Measurements from ENCODE around the gene KDSR. TPM values are rescaled to one million over a fixed set of nuclear protein-coding genes. Genes with fewer than 3 reads are reported as not detected.

KDSR gene
- total RNA-seq, 1 experiment from 2014 or later: 26.8 TPM

DNA sequence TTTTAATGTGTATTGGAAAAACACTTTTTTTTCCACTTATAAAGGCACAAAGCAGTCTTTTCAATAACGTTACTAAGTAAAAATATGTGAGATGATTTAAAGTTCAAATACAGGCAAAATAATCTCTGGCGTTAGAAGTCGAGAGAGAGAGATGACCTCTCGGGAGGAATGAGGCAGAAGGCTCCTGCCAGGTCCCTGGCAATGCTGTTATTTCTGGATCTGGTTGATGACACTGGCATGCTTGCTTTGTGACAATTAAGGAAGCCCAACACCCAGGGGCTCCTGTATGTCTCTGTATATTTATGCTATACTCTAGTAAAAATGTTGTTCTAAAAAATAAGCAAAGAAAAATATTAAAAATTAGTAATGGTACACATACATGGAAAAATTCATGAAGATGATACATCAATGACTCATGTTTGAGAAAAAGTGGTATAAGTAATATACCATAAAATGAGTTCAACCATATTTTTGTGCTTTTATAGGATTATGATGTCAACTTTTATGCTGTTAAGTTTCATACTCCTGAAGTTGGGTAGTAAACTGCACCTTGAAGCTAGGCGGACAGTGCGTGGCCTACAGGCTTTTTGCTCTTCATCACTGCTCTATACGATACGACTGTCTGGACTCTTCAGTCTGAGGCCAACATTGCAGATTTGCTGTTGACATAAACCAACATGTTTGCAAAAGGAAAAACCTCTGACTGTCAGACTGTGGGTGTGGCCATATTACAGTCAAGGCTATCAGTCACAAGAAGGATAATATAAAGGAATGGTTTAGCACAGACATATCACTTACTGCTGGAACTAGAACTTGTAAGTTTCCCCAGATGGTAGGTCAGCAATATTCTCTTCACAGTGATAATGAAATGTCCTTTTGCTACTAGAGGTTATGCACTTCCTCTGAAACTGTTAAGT, 35.5 kb upstream of the KDSR start:
- Histone ChIP-seq H3K4me3 (ENCODE audit: low read depth, low read length) (no peak overlapping the region), H3K9me3 (no peaks in the 10 kb centered on the region), H3K27me3 (replicated peaks; ENCODE audit: control insufficient read depth, insufficient read depth, low read length) (no peaks in the 10 kb centered on the region), H3K36me3 (ENCODE audit: control insufficient read depth, insufficient read depth, low read length) (no peaks in the 10 kb centered on the region), H3K4me1 (no peaks in the 10 kb centered on the region)
- TF ChIP-seq, protein P1, sequence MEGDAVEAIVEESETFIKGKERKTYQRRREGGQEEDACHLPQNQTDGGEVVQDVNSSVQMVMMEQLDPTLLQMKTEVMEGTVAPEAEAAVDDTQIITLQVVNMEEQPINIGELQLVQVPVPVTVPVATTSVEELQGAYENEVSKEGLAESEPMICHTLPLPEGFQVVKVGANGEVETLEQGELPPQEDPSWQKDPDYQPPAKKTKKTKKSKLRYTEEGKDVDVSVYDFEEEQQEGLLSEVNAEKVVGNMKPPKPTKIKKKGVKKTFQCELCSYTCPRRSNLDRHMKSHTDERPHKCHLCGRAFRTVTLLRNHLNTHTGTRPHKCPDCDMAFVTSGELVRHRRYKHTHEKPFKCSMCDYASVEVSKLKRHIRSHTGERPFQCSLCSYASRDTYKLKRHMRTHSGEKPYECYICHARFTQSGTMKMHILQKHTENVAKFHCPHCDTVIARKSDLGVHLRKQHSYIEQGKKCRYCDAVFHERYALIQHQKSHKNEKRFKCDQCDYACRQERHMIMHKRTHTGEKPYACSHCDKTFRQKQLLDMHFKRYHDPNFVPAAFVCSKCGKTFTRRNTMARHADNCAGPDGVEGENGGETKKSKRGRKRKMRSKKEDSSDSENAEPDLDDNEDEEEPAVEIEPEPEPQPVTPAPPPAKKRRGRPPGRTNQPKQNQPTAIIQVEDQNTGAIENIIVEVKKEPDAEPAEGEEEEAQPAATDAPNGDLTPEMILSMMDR (IDR thresholded peaks at IDR 0.05; ENCODE audit: insufficient read depth in 1 of 2, low read depth in 1 of 2, low read length in 1 of 2, severe bottlenecking in 1 of 2, unreplicated experiment in 1 of 2): no peak
- no peak overlapping the region for H3K27ac Mint-ChIP-seq (ENCODE audit: unreplicated experiment)
- no peak overlapping the region for H3K4me3 Mint-ChIP-seq (ENCODE audit: unreplicated experiment)
- H3K36me3 Mint-ChIP-seq (ENCODE audit: insufficient read depth, unreplicated experiment): peaks cover 25% of the 10 kb centered on the region
- intact Hi-C loops (cut with micrococcal nuclease; ENCODE audit: unreplicated experiment): no loop called here
- POLR2A ChIA-PET: no interaction called here
- CTCF ChIA-PET: no interaction called here
- no peaks in the 10 kb centered on the region for H3K9me3 Mint-ChIP-seq (ENCODE audit: unreplicated experiment)
- DNase-seq: no peak
- H3K4me1 Mint-ChIP-seq (ENCODE audit: low read depth, unreplicated experiment): peaks cover 2% of the 10 kb centered on the region
- no TSS peak for BruUV-seq (replicated peaks)
- H3K27me3 Mint-ChIP-seq (ENCODE audit: insufficient read depth, unreplicated experiment): no peaks in the 10 kb centered on the region

DNA sequence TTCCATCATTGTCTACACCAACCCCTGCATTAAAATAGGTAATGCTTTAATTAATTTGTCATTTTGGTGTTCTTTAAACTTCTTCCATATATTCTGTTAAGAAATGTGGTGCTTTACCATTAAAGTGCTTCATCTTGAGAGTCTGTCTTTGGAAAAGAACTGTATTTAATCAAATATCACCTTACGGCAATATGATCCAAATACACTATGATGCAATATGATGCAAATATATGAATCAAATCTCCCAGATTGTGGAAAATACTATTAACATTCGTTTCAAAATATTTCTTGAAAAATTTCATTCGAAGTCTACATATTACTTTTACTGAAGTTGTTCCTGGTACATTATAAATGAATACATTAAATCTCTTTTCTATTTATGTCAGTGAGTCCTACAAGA, 32.3 kb upstream of the KDSR start:
- H3K36me3 Mint-ChIP-seq (ENCODE audit: insufficient read depth, unreplicated experiment): peaks cover 19% of the 10 kb centered on the region
- no peaks in the 10 kb centered on the region for H3K4me1 Mint-ChIP-seq (ENCODE audit: low read depth, unreplicated experiment)
- no peaks in the 10 kb centered on the region for H3K27me3 Mint-ChIP-seq (ENCODE audit: insufficient read depth, unreplicated experiment)
- POLR2A ChIA-PET: no interaction called here
- H3K9me3 Mint-ChIP-seq (ENCODE audit: unreplicated experiment): no peaks in the 10 kb centered on the region
- no peak overlapping the region for H3K4me3 Mint-ChIP-seq (ENCODE audit: unreplicated experiment)
- no peaks in the 10 kb centered on the region for H3K36me3 ChIP-seq (ENCODE audit: control insufficient read depth, insufficient read depth, low read length)
- no peaks in the 10 kb centered on the region for H3K9me3 ChIP-seq
- no peak overlapping the region for H3K4me3 ChIP-seq (ENCODE audit: low read depth, low read length)
- CTCF ChIA-PET: no interaction called here
- BruUV-seq (replicated peaks): no TSS peak
- TF ChIP-seq, protein P1 (IDR thresholded peaks at IDR 0.05; ENCODE audit: insufficient read depth in 1 of 2, low read depth in 1 of 2, low read length in 1 of 2, severe bottlenecking in 1 of 2, unreplicated experiment in 1 of 2): no peak
- intact Hi-C loops (cut with micrococcal nuclease; ENCODE audit: unreplicated experiment): no loop called here
- H3K27ac Mint-ChIP-seq (ENCODE audit: unreplicated experiment): no peak overlapping the region
- no peaks in the 10 kb centered on the region for H3K27me3 ChIP-seq (replicated peaks; ENCODE audit: control insufficient read depth, insufficient read depth, low read length)
- no peak for DNase-seq
- H3K4me1 ChIP-seq: no peaks in the 10 kb centered on the region

DNA sequence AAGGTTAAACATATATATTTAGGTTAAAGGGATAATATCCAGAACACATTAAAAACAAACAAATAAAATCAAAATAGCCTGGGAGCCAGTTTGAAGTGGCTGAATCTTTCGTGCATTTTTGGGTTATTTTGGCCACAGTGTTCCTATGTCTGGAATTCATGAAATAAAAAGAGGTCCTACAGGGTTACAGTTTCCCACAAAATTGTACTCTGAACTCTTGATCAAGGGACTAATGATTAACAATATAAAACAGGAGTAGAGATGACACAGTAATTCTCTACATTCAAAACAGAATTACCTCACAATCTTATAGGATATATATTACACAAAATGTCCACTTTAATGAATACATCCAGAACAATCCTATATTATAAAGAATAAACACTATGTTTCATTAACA, 30.3 kb upstream of the KDSR start:
- H3K27me3 Mint-ChIP-seq (ENCODE audit: insufficient read depth, unreplicated experiment): no peaks in the 10 kb centered on the region
- no peak overlapping the region for H3K27ac Mint-ChIP-seq (ENCODE audit: unreplicated experiment)
- TF ChIP-seq, protein P1 (IDR thresholded peaks at IDR 0.05; ENCODE audit: insufficient read depth in 1 of 2, low read depth in 1 of 2, low read length in 1 of 2, severe bottlenecking in 1 of 2, unreplicated experiment in 1 of 2): no peak
- no peak overlapping the region for H3K4me3 Mint-ChIP-seq (ENCODE audit: unreplicated experiment)
- H3K9me3 ChIP-seq: no peaks in the 10 kb centered on the region
- intact Hi-C loops (cut with micrococcal nuclease; ENCODE audit: unreplicated experiment): no loop called here
- H3K4me1 ChIP-seq: no peaks in the 10 kb centered on the region
- no peaks in the 10 kb centered on the region for H3K4me1 Mint-ChIP-seq (ENCODE audit: low read depth, unreplicated experiment)
- no peaks in the 10 kb centered on the region for H3K9me3 Mint-ChIP-seq (ENCODE audit: unreplicated experiment)
- H3K36me3 ChIP-seq (ENCODE audit: control insufficient read depth, insufficient read depth, low read length): no peaks in the 10 kb centered on the region
- CTCF ChIA-PET: no interaction called here
- POLR2A ChIA-PET: no interaction called here
- peaks cover 19% of the 10 kb centered on the region for H3K36me3 Mint-ChIP-seq (ENCODE audit: insufficient read depth, unreplicated experiment)
- DNase-seq: no peak
- H3K27me3 ChIP-seq (replicated peaks; ENCODE audit: control insufficient read depth, insufficient read depth, low read length): no peaks in the 10 kb centered on the region
- no peak overlapping the region for H3K4me3 ChIP-seq (ENCODE audit: low read depth, low read length)
- no TSS peak for BruUV-seq (replicated peaks)
